SH-SY5Y (cell line): ENCODE results near the gene SLC25A10.

Experiments
- GATA2 ChIP-seq: IDR thresholded peaks from 2 replicates; pipeline ENCODE4 v1.6.1; 2011; ENCODE audit warnings: mild to moderate bottlenecking, low read depth, low read length
- GATA3 ChIP-seq: IDR thresholded peaks from 2 replicates; pipeline ENCODE4 v1.6.1; 2011; ENCODE audit warnings: low read depth, mild to moderate bottlenecking, low read length, moderate library complexity

GRCh38 chr17:81716674-81716996 lies 4.6 kb downstream of the SLC25A10 start:
- no peak for TF ChIP-seq GATA3
- TF ChIP-seq GATA2 = no peak
